Muscle of back (tissue), 10 donors: Measurements from ENCODE around the gene LDLRAD2. TPM values are rescaled to one million over a fixed set of nuclear protein-coding genes. Genes with fewer than 3 reads are reported as not detected.

Experiments used
- polyA plus RNA-seq, 10 donors: library from polyadenylated mRNA; unstranded; fragments of 120-200 nt; gene quantifications; one replicate each; pipeline ENCODE4 v1.2.1, GENCODE V29; 2013; ENCODE audit not compliant: insufficient read length in 10 of 10

The LDLRAD2 gene
- polyA plus RNA-seq, 10 donors = 3.7 to 8.9 (median 6.3) TPM

Other genes with a start within 250 kb of the LDLRAD2 start
- 1 to 10 TPM; 1.0 to 4.5 (median 1.5) TPM for gene RAP1GAP, start 142.9 kb upstream of the LDLRAD2 start, polyA plus RNA-seq
- 10 to 100 TPM; 36.8 to 68.1 (median 49.8) TPM for gene USP48, start 29.1 kb upstream of the LDLRAD2 start, polyA plus RNA-seq
- gene HSPG2, start 125.0 kb downstream of the LDLRAD2 start, polyA plus RNA-seq = 100 to 1,000 TPM; 190 to 364 (median 273) TPM
- under 1 TPM in 1 of 10 donors, not detected in 9; 0.99 TPM for gene CELA3B, start 164.8 kb downstream of the LDLRAD2 start, polyA plus RNA-seq
- gene CELA3A, start 189.4 kb downstream of the LDLRAD2 start, polyA plus RNA-seq = under 1 TPM in 5 of 10 donors, not detected in 5; 0.21 to 0.57 (median 0.35) TPM
- 100 to 1,000 TPM; 216 to 288 (median 243) TPM for gene CDC42, start 240.4 kb downstream of the LDLRAD2 start, polyA plus RNA-seq